OCI-LY7 (cell line): Measurements from ENCODE around the gene RNF217. TPM values are rescaled to one million over a fixed set of nuclear protein-coding genes. Genes with fewer than 3 reads are reported as not detected.

ENCODE experiments used
- BruUV-seq: library from RNA; stranded (reverse); fragments of 400-500 nt; replicated peaks from 2 replicates; lab custom pipeline; 2021; lab: Mats Ljungman, UMichigan
- CTCF ChIA-PET: fragments of 300-600 bp; sonication (Branson Sonifier 250); formaldehyde crosslinking; loops from one replicate; lab custom pipeline; 2022; ENCODE audit warnings: antibody characterized with exemption; ENCODE audit not compliant: unreplicated experiment; lab: Charles Lee
- POLR2A ChIA-PET: fragments of 300-600 bp; sonication (Branson Sonifier 250); formaldehyde crosslinking; loops from one replicate; lab custom pipeline; 2022; ENCODE audit warnings: antibody characterized with exemption; lab: Charles Lee
- DNase-seq: peaks from one replicate; pipeline ENCODE4 v3.0.0-alpha.2; 2015; ENCODE audit warnings: low spot score
- H2AFZ ChIP-seq: fragments of 200-600 bp; sonication (generic), shearing (Covaris generic); 2 replicates; pipeline ENCODE4 v1.6.1; 2014; ENCODE audit warnings: mild to moderate bottlenecking, antibody characterized with exemption, low read length, moderate library complexity
- H3K27ac ChIP-seq: fragments of 200-600 bp; sonication (generic); 2 replicates; pipeline ENCODE4 v1.5.1; 2014; ENCODE audit warnings: mixed run types, low read depth, mild to moderate bottlenecking, moderate library complexity, low read length, inconsistent platforms; ENCODE audit not compliant: poor library complexity, severe bottlenecking
- H3K36me3 ChIP-seq: fragments of 200-600 bp; sonication (generic); 2 replicates; pipeline ENCODE4 v1.6.1; 2014; ENCODE audit warnings: mild to moderate bottlenecking, antibody characterized with exemption, low read length, moderate library complexity, mixed read lengths; ENCODE audit not compliant: insufficient read depth
- H3K4me1 ChIP-seq: fragments of 200-600 bp; sonication (generic); 2 replicates; pipeline ENCODE4 v1.5.1; 2014; ENCODE audit warnings: mild to moderate bottlenecking, low read length; ENCODE audit not compliant: insufficient read depth, poor library complexity, severe bottlenecking
- H3K4me2 ChIP-seq: fragments of 200-600 bp; sonication (generic); 2 replicates; pipeline ENCODE4 v1.6.1; 2014; ENCODE audit warnings: mild to moderate bottlenecking, low read length
- H3K4me3 ChIP-seq: fragments of 200-600 bp; sonication (generic); 2 replicates; pipeline ENCODE4 v1.5.1; 2014; ENCODE audit warnings: mild to moderate bottlenecking, low read depth, low read length; ENCODE audit not compliant: poor library complexity, severe bottlenecking
- H3K79me2 ChIP-seq: fragments of 200-600 bp; sonication (generic); 2 replicates; pipeline ENCODE4 v1.6.1; 2016; ENCODE audit warnings: low read depth, mild to moderate bottlenecking, low read length, moderate library complexity, mixed read lengths; ENCODE audit not compliant: insufficient read depth
- H3K9me2 ChIP-seq: fragments of 200-600 bp; sonication (generic); 2 replicates; pipeline ENCODE4 v1.6.1; 2016; ENCODE audit warnings: mild to moderate bottlenecking, low read length, mixed read lengths; ENCODE audit not compliant: insufficient read depth
- H3K9me3 ChIP-seq: fragments of 200-600 bp; sonication (generic); 2 replicates; pipeline ENCODE4 v1.6.1; 2014; ENCODE audit warnings: mild to moderate bottlenecking, mixed run types, low read length, mixed read lengths
- H4K20me1 ChIP-seq: fragments of 200-600 bp; sonication (generic); 2 replicates; pipeline ENCODE4 v1.6.1; 2014; ENCODE audit warnings: mild to moderate bottlenecking, antibody characterized with exemption, low read length, moderate library complexity, mixed read lengths; ENCODE audit not compliant: insufficient read depth
- CTCF ChIP-seq: fragments of 200-600 bp; sonication (generic); conservative IDR thresholded peaks from 2 replicates; pipeline ENCODE4 v1.5.1; 2014; ENCODE audit warnings: mild to moderate bottlenecking, antibody characterized with exemption, low read length, moderate library complexity, mixed read lengths
- EZH2phosphoT487 ChIP-seq: fragments of 200-600 bp; sonication (generic); IDR thresholded peaks from 2 replicates; pipeline ENCODE4 v1.6.1; 2018; ENCODE audit warnings: low read depth, borderline replicate concordance, mild to moderate bottlenecking, mixed run types, antibody characterized with exemption, low read length, moderate library complexity, mixed read lengths
- intact Hi-C: fragments of 100-400 bp; cut with micrococcal nuclease; formaldehyde crosslinking; loops from one replicate; pipeline ENCODE4 v1.10.0; 2022; ENCODE audit not compliant: unreplicated experiment
- total RNA-seq, 2 experiments: library from RNA; depleted of rRNA in 1 of 2; stranded (reverse); fragments of >200 nt in 1 of 2; shearing (Covaris generic) in 1 of 2; gene quantifications; 2 replicates each; pipeline ENCODE4 v1.2.3, GENCODE V29; 2014 to 2022

RNF217 gene
- total RNA-seq, 2 experiments from 2014 or later = not detected

- ChIA-PET POLR2A (no interaction called here), CTCF (no interaction called here)
- H2AFZ ChIP-seq = no peak overlapping the region
- BruUV-seq = no TSS peak
- H3K79me2 ChIP-seq = no peaks in the 10 kb centered on the region
- no peaks in the 10 kb centered on the region for H3K36me3 ChIP-seq
- no peak for DNase-seq
- H4K20me1 ChIP-seq = no peaks in the 10 kb centered on the region
- intact Hi-C loops = no loop called here
- H3K4me1 ChIP-seq = no peaks in the 10 kb centered on the region
- TF ChIP-seq CTCF (no peak), EZH2phosphoT487 (no peak)
- H3K9me3 ChIP-seq = no peaks in the 10 kb centered on the region
- H3K4me2 ChIP-seq = no peak overlapping the region
- no peak overlapping the region for H3K4me3 ChIP-seq
- no peak overlapping the region for H3K27ac ChIP-seq
- no peaks in the 10 kb centered on the region for H3K9me2 ChIP-seq
These were observed 15.1 kb downstream of the RNF217 start for GRCh38 chr6:124977067-124977908.

- Histone ChIP-seq H3K36me3 (no peaks in the 10 kb centered on the region), H4K20me1 (no peaks in the 10 kb centered on the region), H3K4me2 (no peak overlapping the region), H3K4me3 (no peak overlapping the region), H3K9me2 (no peaks in the 10 kb centered on the region), H3K9me3 (no peaks in the 10 kb centered on the region), H3K79me2 (no peaks in the 10 kb centered on the region), H2AFZ (no peak overlapping the region), H3K27ac (no peak overlapping the region), H3K4me1 (no peaks in the 10 kb centered on the region)
- ChIA-PET POLR2A (no interaction called here), CTCF (no interaction called here)
- TF ChIP-seq CTCF (no peak), EZH2phosphoT487 (no peak)
- DNase-seq = no peak
- intact Hi-C loops = no loop called here
- no TSS peak for BruUV-seq
These were observed 16.4 kb downstream of the RNF217 start for GRCh38 chr6:124978451-124979293.
